Measurements from ENCODE around the gene LGALS14. TPM values are rescaled to one million over a fixed set of nuclear protein-coding genes. Genes with fewer than 3 reads are reported as not detected.
"Not testable (repeated sequence)": the region's sequence is repeated elsewhere in the genome, so short reads cannot be mapped to it uniquely, and the experiment has no call there.

The LGALS14 gene
- total and polyA plus RNA-seq, 4 experiments from 2014 or later = 1.0 TPM; not detected in 3

- Mint-ChIP-seq H3K36me3 (peaks cover 0 to 6% of the 10 kb centered on the region in 2 donors), H3K4me3 (no peak overlapping the region), H3K27me3 (peaks cover 0 to 4% of the 10 kb centered on the region in 2 donors), H3K4me1 (peaks cover 26 to 49% (median 41%) of the 10 kb centered on the region in 4 donors), H3K9me3 (peaks cover 0 to 5% (median 1%) of the 10 kb centered on the region in 8 donors), H3K27ac (no peak overlapping the region)
- intact Hi-C loops (cut with micrococcal nuclease) = no loop called here
- no peak overlapping the region for H3K4me3 ChIP-seq (ENCODE audit: low read length in 2 of 2)
- no peaks in the 10 kb centered on the region for H3K9me3 ChIP-seq (ENCODE audit: control insufficient read depth in 1 of 2, low read length in 2 of 2)
- no peaks in the 10 kb centered on the region for H3K27me3 ChIP-seq (ENCODE audit: insufficient read depth, low read length)
- POLR2A ChIA-PET (ENCODE audit: partially characterized antibody) = no interaction called here
- CTCF ChIA-PET (ENCODE audit: partially characterized antibody) = no interaction called here
- H3K27ac ChIP-seq (ENCODE audit: low read depth, low read length) = no peak overlapping the region
- no peaks in the 10 kb centered on the region for H3K36me3 ChIP-seq (ENCODE audit: insufficient read depth, low read length)
- H3K4me1 ChIP-seq (ENCODE audit: insufficient read depth, low read length) = peaks cover 32% of the 10 kb centered on the region
- no peak for DNase-seq
Observed at GRCh38 chr19:39709026-39709872, 5.0 kb downstream of the LGALS14 start.

GRCh38 chr19:39710333-39710890, 6.1 kb downstream of the LGALS14 start:
- peaks cover 0 to 6% of the 10 kb centered on the region in 2 donors for H3K27me3 Mint-ChIP-seq
- Histone ChIP-seq H3K36me3 (ENCODE audit: insufficient read depth, low read length) (no peaks in the 10 kb centered on the region), H3K9me3 (ENCODE audit: control insufficient read depth in 1 of 2, low read length in 2 of 2) (no peaks in the 10 kb centered on the region), H3K27me3 (ENCODE audit: insufficient read depth, low read length) (no peaks in the 10 kb centered on the region), H3K4me3 (ENCODE audit: low read length in 2 of 2) (no peak overlapping the region), H3K27ac (ENCODE audit: low read depth, low read length) (no peak overlapping the region), H3K4me1 (ENCODE audit: insufficient read depth, low read length) (peaks cover 24% of the 10 kb centered on the region)
- peaks cover 0 to 8% (median 3%) of the 10 kb centered on the region in 8 donors for H3K9me3 Mint-ChIP-seq
- peak in 1 of 5 donors; percentile 12 for DNase-seq
- H3K4me3 Mint-ChIP-seq = peak overlapping the region in 2 of 8 donors; percentile 2 to 11
- peak overlapping the region in 4 of 7 donors; percentile 32 to 90 (median 62) for H3K27ac Mint-ChIP-seq
- peaks cover 15 to 38% (median 30%) of the 10 kb centered on the region in 4 donors for H3K4me1 Mint-ChIP-seq
- ChIA-PET POLR2A (ENCODE audit: partially characterized antibody) (no interaction called here), CTCF (ENCODE audit: partially characterized antibody) (no interaction called here)
- H3K36me3 Mint-ChIP-seq = peaks cover 0 to 6% of the 10 kb centered on the region in 2 donors
- intact Hi-C loops (cut with micrococcal nuclease) = no loop called here

DNA sequence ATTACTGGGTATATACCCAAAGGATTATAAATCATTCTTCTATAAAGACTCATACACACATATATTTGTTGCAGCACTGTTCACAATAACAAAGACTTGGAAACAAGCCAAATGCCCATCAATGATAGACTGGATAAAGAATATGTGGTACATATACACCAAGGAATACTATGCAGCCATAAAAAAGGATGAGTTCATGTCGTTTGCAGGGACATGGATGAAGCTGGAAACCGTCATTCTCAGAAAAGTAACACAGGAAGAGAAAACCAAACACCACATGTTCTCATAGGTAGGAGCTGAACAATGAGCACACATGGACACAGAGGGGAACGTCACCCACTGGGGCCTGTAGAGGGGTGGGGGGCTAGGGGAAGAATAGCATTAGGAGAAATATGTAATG, 15.9 kb downstream of the LGALS14 start:
- H3K36me3 Mint-ChIP-seq; H3K4me3 ChIP-seq (ENCODE audit: low read length in 2 of 2); H3K27ac Mint-ChIP-seq; H3K27me3 ChIP-seq (ENCODE audit: insufficient read depth, low read length); H3K9me3 ChIP-seq (ENCODE audit: control insufficient read depth in 1 of 2, low read length in 2 of 2); H3K4me1 Mint-ChIP-seq; H3K4me3 Mint-ChIP-seq; H3K4me1 ChIP-seq (ENCODE audit: insufficient read depth, low read length); H3K27ac ChIP-seq (ENCODE audit: low read depth, low read length); POLR2A ChIA-PET (ENCODE audit: partially characterized antibody); DNase-seq; intact Hi-C loops (cut with micrococcal nuclease); H3K36me3 ChIP-seq (ENCODE audit: insufficient read depth, low read length); CTCF ChIA-PET (ENCODE audit: partially characterized antibody): not testable (repeated sequence)
- H3K9me3 Mint-ChIP-seq = peaks cover 0 to 11% (median 5%) of the 10 kb centered on the region in 8 donors
- peaks cover 21 to 30% of the 10 kb centered on the region in 2 donors for H3K27me3 Mint-ChIP-seq

GRCh38 chr19:39725995-39726394, 21.7 kb downstream of the LGALS14 start:
- Mint-ChIP-seq H3K4me3 (no peak overlapping the region), H3K9me3 (peaks cover 0 to 5% (median 0%) of the 10 kb centered on the region in 8 donors), H3K27ac (no peak overlapping the region), H3K36me3 (no peaks in the 10 kb centered on the region), H3K27me3 (peaks cover 11 to 21% of the 10 kb centered on the region in 2 donors), H3K4me1 (no peaks in the 10 kb centered on the region)
- ChIA-PET POLR2A (ENCODE audit: partially characterized antibody) (no interaction called here), CTCF (ENCODE audit: partially characterized antibody) (no interaction called here)
- no peaks in the 10 kb centered on the region for H3K4me1 ChIP-seq (ENCODE audit: insufficient read depth, low read length)
- no peak for DNase-seq
- no peaks in the 10 kb centered on the region for H3K36me3 ChIP-seq (ENCODE audit: insufficient read depth, low read length)
- no peak overlapping the region for H3K4me3 ChIP-seq (ENCODE audit: low read length in 2 of 2)
- no peaks in the 10 kb centered on the region for H3K27me3 ChIP-seq (ENCODE audit: insufficient read depth, low read length)
- no peaks in the 10 kb centered on the region for H3K9me3 ChIP-seq (ENCODE audit: control insufficient read depth in 1 of 2, low read length in 2 of 2)
- intact Hi-C loops (cut with micrococcal nuclease) = no loop called here
- H3K27ac ChIP-seq (ENCODE audit: low read depth, low read length) = no peak overlapping the region

- Histone ChIP-seq H3K27me3 (ENCODE audit: insufficient read depth, low read length) (peaks cover 3% of the 10 kb centered on the region), H3K27ac (ENCODE audit: low read depth, low read length) (no peak overlapping the region), H3K36me3 (ENCODE audit: insufficient read depth, low read length) (no peaks in the 10 kb centered on the region), H3K4me3 (ENCODE audit: low read length in 2 of 2) (no peak overlapping the region), H3K4me1 (ENCODE audit: insufficient read depth, low read length) (no peaks in the 10 kb centered on the region), H3K9me3 (ENCODE audit: control insufficient read depth in 1 of 2, low read length in 2 of 2) (no peaks in the 10 kb centered on the region)
- ChIA-PET CTCF (ENCODE audit: partially characterized antibody) (no interaction called here), POLR2A (ENCODE audit: partially characterized antibody) (no interaction called here)
- Mint-ChIP-seq H3K27ac (no peak overlapping the region), H3K4me3 (no peak overlapping the region), H3K36me3 (no peaks in the 10 kb centered on the region), H3K27me3 (peaks cover 7 to 17% of the 10 kb centered on the region in 2 donors), H3K4me1 (no peaks in the 10 kb centered on the region), H3K9me3 (peaks cover 0 to 5% (median 0%) of the 10 kb centered on the region in 8 donors)
- intact Hi-C loops (cut with micrococcal nuclease) = no loop called here
- DNase-seq = no peak
Observed at GRCh38 chr19:39727070-39727800, 23.0 kb downstream of the LGALS14 start.

DNA sequence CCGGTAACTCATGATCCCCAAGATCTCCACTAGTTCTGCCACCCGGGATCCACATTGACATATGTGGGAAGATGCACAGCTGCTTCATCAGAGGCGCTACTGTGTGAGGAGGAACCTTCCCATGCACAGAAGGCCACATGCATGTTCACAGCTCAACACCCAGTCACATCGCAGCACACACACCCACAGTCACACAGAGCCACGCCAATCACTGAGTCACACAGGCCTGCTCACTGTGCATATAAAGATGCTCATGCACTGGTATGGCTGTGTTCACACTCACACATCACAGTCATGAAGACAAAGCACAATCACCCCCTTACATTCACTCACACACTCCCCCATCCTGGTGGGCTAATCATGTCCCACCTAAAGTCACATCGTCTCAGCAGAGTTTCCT, 23.8 kb downstream of the LGALS14 start:
- Histone ChIP-seq H3K27ac (ENCODE audit: low read depth, low read length) (no peak overlapping the region), H3K9me3 (ENCODE audit: control insufficient read depth in 1 of 2, low read length in 2 of 2) (no peaks in the 10 kb centered on the region), H3K4me1 (ENCODE audit: insufficient read depth, low read length) (no peaks in the 10 kb centered on the region), H3K27me3 (ENCODE audit: insufficient read depth, low read length) (peaks cover 3% of the 10 kb centered on the region), H3K36me3 (ENCODE audit: insufficient read depth, low read length) (no peaks in the 10 kb centered on the region), H3K4me3 (ENCODE audit: low read length in 2 of 2) (no peak overlapping the region)
- no peaks in the 10 kb centered on the region for H3K36me3 Mint-ChIP-seq
- H3K27ac Mint-ChIP-seq = no peak overlapping the region
- no peak overlapping the region for H3K4me3 Mint-ChIP-seq
- peaks cover 0 to 4% (median under 1%) of the 10 kb centered on the region in 8 donors for H3K9me3 Mint-ChIP-seq
- H3K27me3 Mint-ChIP-seq = peaks cover 2 to 17% of the 10 kb centered on the region in 2 donors
- ChIA-PET POLR2A (ENCODE audit: partially characterized antibody) (no interaction called here), CTCF (ENCODE audit: partially characterized antibody) (no interaction called here)
- intact Hi-C loops (cut with micrococcal nuclease) = no loop called here
- H3K4me1 Mint-ChIP-seq = no peaks in the 10 kb centered on the region
- DNase-seq = no peak

DNA sequence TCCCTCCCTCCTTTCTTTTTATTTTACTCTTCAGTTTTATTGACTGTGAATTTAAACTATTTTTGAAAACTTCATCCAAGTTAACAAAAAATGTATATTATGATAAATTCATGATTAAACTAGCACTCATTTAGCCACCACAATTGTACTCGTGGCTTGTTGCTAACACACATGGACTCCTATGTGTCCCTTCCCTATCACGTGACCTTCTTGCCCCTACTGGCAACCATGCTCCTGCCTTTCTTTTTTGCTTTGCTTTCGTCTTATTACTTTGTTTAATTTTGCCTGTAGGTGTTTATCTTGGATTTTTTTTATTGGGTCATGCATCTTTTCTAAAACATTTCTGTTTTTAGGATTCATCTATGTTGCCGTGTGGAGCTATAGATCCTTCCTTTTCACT, 25.3 kb downstream of the LGALS14 start:
- no peak overlapping the region for H3K4me3 ChIP-seq (ENCODE audit: low read length in 2 of 2)
- H3K27me3 Mint-ChIP-seq = peaks cover 4 to 6% of the 10 kb centered on the region in 2 donors
- DNase-seq = no peak
- CTCF ChIA-PET (ENCODE audit: partially characterized antibody) = no interaction called here
- POLR2A ChIA-PET (ENCODE audit: partially characterized antibody) = no interaction called here
- no peaks in the 10 kb centered on the region for H3K36me3 Mint-ChIP-seq
- H3K4me1 Mint-ChIP-seq = no peaks in the 10 kb centered on the region
- intact Hi-C loops (cut with micrococcal nuclease) = no loop called here
- no peak overlapping the region for H3K27ac ChIP-seq (ENCODE audit: low read depth, low read length)
- H3K4me1 ChIP-seq (ENCODE audit: insufficient read depth, low read length) = no peaks in the 10 kb centered on the region
- H3K36me3 ChIP-seq (ENCODE audit: insufficient read depth, low read length) = no peaks in the 10 kb centered on the region
- peaks cover 3% of the 10 kb centered on the region for H3K27me3 ChIP-seq (ENCODE audit: insufficient read depth, low read length)
- H3K9me3 Mint-ChIP-seq = peaks cover 0 to 3% (median 3%) of the 10 kb centered on the region in 8 donors
- no peak overlapping the region for H3K4me3 Mint-ChIP-seq
- H3K9me3 ChIP-seq (ENCODE audit: control insufficient read depth in 1 of 2, low read length in 2 of 2) = no peaks in the 10 kb centered on the region
- H3K27ac Mint-ChIP-seq = no peak overlapping the region
